GM19328 (cell line): ENCODE results near the gene P4HB.

ENCODE experiments used
- ATAC-seq: cut with Tn5 transposase; IDR thresholded peaks from one replicate; pipeline ENCODE4 v1.9.1; 2021; ENCODE audit warnings: mild to moderate bottlenecking, moderate library complexity; ENCODE audit not compliant: unreplicated experiment

Gene P4HB

GRCh38 chr17:81833160-81833920, 27.0 kb downstream of the P4HB start, which contains the start of gene MCRIP1:
TSS of gene MCRIP1 (minus strand) at chr17:81833291. CDS start at chr17:81824506, 8,785 bp downstream.
- ATAC-seq, result peak; percentile 66

GRCh38 chr17:81832608-81833159, 27.7 kb downstream of the P4HB start:
- peak; percentile 63 for ATAC-seq

GRCh38 chr17:81831957-81832607, 28.3 kb downstream of the P4HB start:
- no peak for ATAC-seq

GRCh38 chr17:81831563-81831956, 28.8 kb downstream of the P4HB start:
- no peak for ATAC-seq

- no peak for ATAC-seq
These were observed 30.5 kb downstream of the P4HB start for GRCh38 chr17:81829858-81830257.

GRCh38 chr17:81828656-81829055, 31.7 kb downstream of the P4HB start:
- no peak for ATAC-seq

- ATAC-seq, result no peak
These were observed 34.4 kb downstream of the P4HB start for GRCh38 chr17:81825841-81826466.

GRCh38 chr17:81824595-81824994, 35.7 kb downstream of the P4HB start:
- ATAC-seq, result no peak

- no peak for ATAC-seq
These were observed 36.4 kb downstream of the P4HB start for GRCh38 chr17:81823820-81824550.

GRCh38 chr17:81822996-81823819, 37.1 kb downstream of the P4HB start:
- ATAC-seq, result no peak

- ATAC-seq, result no peak
These were observed 38.1 kb downstream of the P4HB start for GRCh38 chr17:81822312-81822637.

- ATAC-seq, result no peak
These were observed 38.6 kb downstream of the P4HB start for GRCh38 chr17:81821603-81822311.

- ATAC-seq, result no peak
These were observed 39.2 kb downstream of the P4HB start for GRCh38 chr17:81821147-81821546.

- no peak for ATAC-seq
These were observed 40.6 kb downstream of the P4HB start for GRCh38 chr17:81819708-81820107.

- no peak for ATAC-seq
These were observed 42.6 kb downstream of the P4HB start for GRCh38 chr17:81817758-81818147.

GRCh38 chr17:81815646-81815986, 44.7 kb downstream of the P4HB start:
- ATAC-seq, result no peak

GRCh38 chr17:81814748-81815645, 45.3 kb downstream of the P4HB start:
- no peak for ATAC-seq

GRCh38 chr17:81813861-81814683, 46.3 kb downstream of the P4HB start:
- ATAC-seq, result no peak
